ENCODE results near the gene ABI3BP.

DNA sequence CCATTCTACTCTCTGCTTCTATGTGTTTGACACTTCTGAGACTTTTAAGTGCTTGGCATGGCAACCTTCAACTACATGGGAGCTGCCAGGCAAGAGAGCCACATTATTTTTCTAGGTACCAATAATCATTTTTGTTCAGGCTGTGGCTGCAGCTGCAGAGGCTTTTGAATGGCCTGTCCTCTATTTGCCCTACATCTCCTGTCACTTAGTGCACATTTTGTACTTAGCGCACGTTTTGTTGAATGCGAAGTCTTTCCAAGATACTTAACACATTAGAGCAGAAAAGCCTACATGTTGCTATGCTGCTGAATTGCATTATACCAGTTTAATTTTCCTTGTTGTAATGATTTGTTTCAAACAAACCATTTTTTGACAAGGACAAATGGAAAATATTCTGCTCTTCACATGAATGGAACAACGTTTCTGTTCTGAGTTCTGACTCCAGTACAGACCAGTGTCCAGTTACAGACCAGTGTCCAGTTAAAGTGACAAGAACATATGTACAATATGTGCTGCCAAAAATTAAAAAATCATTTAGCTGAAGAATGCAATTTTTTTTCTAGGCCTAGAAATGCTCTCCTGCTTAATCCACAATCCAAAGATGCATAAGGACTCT lies 113.9 kb downstream of the ABI3BP start:
- TF ChIP-seq, protein P1, sequence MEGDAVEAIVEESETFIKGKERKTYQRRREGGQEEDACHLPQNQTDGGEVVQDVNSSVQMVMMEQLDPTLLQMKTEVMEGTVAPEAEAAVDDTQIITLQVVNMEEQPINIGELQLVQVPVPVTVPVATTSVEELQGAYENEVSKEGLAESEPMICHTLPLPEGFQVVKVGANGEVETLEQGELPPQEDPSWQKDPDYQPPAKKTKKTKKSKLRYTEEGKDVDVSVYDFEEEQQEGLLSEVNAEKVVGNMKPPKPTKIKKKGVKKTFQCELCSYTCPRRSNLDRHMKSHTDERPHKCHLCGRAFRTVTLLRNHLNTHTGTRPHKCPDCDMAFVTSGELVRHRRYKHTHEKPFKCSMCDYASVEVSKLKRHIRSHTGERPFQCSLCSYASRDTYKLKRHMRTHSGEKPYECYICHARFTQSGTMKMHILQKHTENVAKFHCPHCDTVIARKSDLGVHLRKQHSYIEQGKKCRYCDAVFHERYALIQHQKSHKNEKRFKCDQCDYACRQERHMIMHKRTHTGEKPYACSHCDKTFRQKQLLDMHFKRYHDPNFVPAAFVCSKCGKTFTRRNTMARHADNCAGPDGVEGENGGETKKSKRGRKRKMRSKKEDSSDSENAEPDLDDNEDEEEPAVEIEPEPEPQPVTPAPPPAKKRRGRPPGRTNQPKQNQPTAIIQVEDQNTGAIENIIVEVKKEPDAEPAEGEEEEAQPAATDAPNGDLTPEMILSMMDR (IDR thresholded peaks at IDR 0.05): no peak
- no peak for TF ChIP-seq POLR2A (IDR thresholded peaks at IDR 0.05)

Data from Peyer's patch (tissue), 4 donors.